ENCODE data around the gene GSTK1.
"Not testable (repeated sequence)": the region's sequence is repeated elsewhere in the genome, so short reads cannot be mapped to it uniquely, and the experiment has no call there.

GSTK1 gene

GRCh38 chr7:143263266-143264195 is at the start of gene GSTK1:
GSTK1 (plus strand) TSS chr7:143263441; CDS start chr7:143263514, 73 bp downstream.
- H3K9ac ChIP-seq (ENCODE audit: low read length), result peak within 1 kb of the TSS; percentile 47
- no peaks in the 10 kb centered on the region for H3K9me3 ChIP-seq (ENCODE audit: control insufficient read depth, low read depth, low read length)
- H3K27me3 ChIP-seq (ENCODE audit: control insufficient read depth, insufficient read depth, low read length), result peaks cover 9% of the 10 kb centered on the region
- no peaks in the 10 kb centered on the region for H3K4me1 ChIP-seq (ENCODE audit: control insufficient read depth, low read depth, low read length)
- H3K27ac ChIP-seq (ENCODE audit: low read length), result no peak within 1 kb of the TSS
- no peaks in the 10 kb centered on the region for H3K36me3 ChIP-seq (ENCODE audit: control insufficient read depth, low read depth, low read length)
- H3K4me3 ChIP-seq (ENCODE audit: low read length), result peak within 1 kb of the TSS; percentile 72

- H3K36me3 ChIP-seq (ENCODE audit: control insufficient read depth, low read depth, low read length); H3K4me1 ChIP-seq (ENCODE audit: control insufficient read depth, low read depth, low read length); H3K9me3 ChIP-seq (ENCODE audit: control insufficient read depth, low read depth, low read length); H3K27me3 ChIP-seq (ENCODE audit: control insufficient read depth, insufficient read depth, low read length); H3K27ac ChIP-seq (ENCODE audit: low read length); H3K9ac ChIP-seq (ENCODE audit: low read length); H3K4me3 ChIP-seq (ENCODE audit: low read length): not testable (repeated sequence)
Observed at GRCh38 chr7:143213478-143213877, 49.8 kb upstream of the GSTK1 start.

GRCh38 chr7:143214789-143215679 is 48.2 kb upstream of the GSTK1 start:
- Histone ChIP-seq H3K27ac (ENCODE audit: low read length) (no peak overlapping the region), H3K36me3 (ENCODE audit: control insufficient read depth, low read depth, low read length) (no peaks in the 10 kb centered on the region), H3K9me3 (ENCODE audit: control insufficient read depth, low read depth, low read length) (no peaks in the 10 kb centered on the region), H3K9ac (ENCODE audit: low read length) (no peak overlapping the region), H3K4me1 (ENCODE audit: control insufficient read depth, low read depth, low read length) (no peaks in the 10 kb centered on the region), H3K27me3 (ENCODE audit: control insufficient read depth, insufficient read depth, low read length) (no peaks in the 10 kb centered on the region), H3K4me3 (ENCODE audit: low read length) (no peak overlapping the region)

GRCh38 chr7:143216151-143216550 is 47.1 kb upstream of the GSTK1 start:
- H3K9me3 ChIP-seq (ENCODE audit: control insufficient read depth, low read depth, low read length), result no peaks in the 10 kb centered on the region
- H3K4me3 ChIP-seq (ENCODE audit: low read length), result no peak overlapping the region
- no peak overlapping the region for H3K9ac ChIP-seq (ENCODE audit: low read length)
- H3K36me3 ChIP-seq (ENCODE audit: control insufficient read depth, low read depth, low read length), result no peaks in the 10 kb centered on the region
- H3K27ac ChIP-seq (ENCODE audit: low read length), result no peak overlapping the region
- H3K27me3 ChIP-seq (ENCODE audit: control insufficient read depth, insufficient read depth, low read length), result no peaks in the 10 kb centered on the region
- no peaks in the 10 kb centered on the region for H3K4me1 ChIP-seq (ENCODE audit: control insufficient read depth, low read depth, low read length)

GRCh38 chr7:143216686-143217085 is 46.6 kb upstream of the GSTK1 start:
- no peak overlapping the region for H3K9ac ChIP-seq (ENCODE audit: low read length)
- H3K4me1 ChIP-seq (ENCODE audit: control insufficient read depth, low read depth, low read length), result no peaks in the 10 kb centered on the region

GRCh38 chr7:143217806-143218205 is 45.4 kb upstream of the GSTK1 start:
- H3K27ac ChIP-seq (ENCODE audit: low read length), result no peak overlapping the region
- no peaks in the 10 kb centered on the region for H3K4me1 ChIP-seq (ENCODE audit: control insufficient read depth, low read depth, low read length)
- no peaks in the 10 kb centered on the region for H3K27me3 ChIP-seq (ENCODE audit: control insufficient read depth, insufficient read depth, low read length)
- H3K4me3 ChIP-seq (ENCODE audit: low read length), result no peak overlapping the region
- H3K36me3 ChIP-seq (ENCODE audit: control insufficient read depth, low read depth, low read length), result no peaks in the 10 kb centered on the region
- H3K9ac ChIP-seq (ENCODE audit: low read length), result no peak overlapping the region
- no peaks in the 10 kb centered on the region for H3K9me3 ChIP-seq (ENCODE audit: control insufficient read depth, low read depth, low read length)

More at GRCh38 chr7:143216686-143217085, 46.6 kb upstream of the GSTK1 start:
- Histone ChIP-seq H3K9me3 (ENCODE audit: control insufficient read depth, low read depth, low read length) (no peaks in the 10 kb centered on the region), H3K36me3 (ENCODE audit: control insufficient read depth, low read depth, low read length) (no peaks in the 10 kb centered on the region), H3K27ac (ENCODE audit: low read length) (no peak overlapping the region), H3K27me3 (ENCODE audit: control insufficient read depth, insufficient read depth, low read length) (no peaks in the 10 kb centered on the region), H3K4me3 (ENCODE audit: low read length) (no peak overlapping the region)

GRCh38 chr7:143221286-143221685 is 42.0 kb upstream of the GSTK1 start:
- Histone ChIP-seq H3K4me3 (ENCODE audit: low read length) (no peak overlapping the region), H3K27ac (ENCODE audit: low read length) (no peak overlapping the region), H3K27me3 (ENCODE audit: control insufficient read depth, insufficient read depth, low read length) (no peaks in the 10 kb centered on the region), H3K4me1 (ENCODE audit: control insufficient read depth, low read depth, low read length) (no peaks in the 10 kb centered on the region), H3K9me3 (ENCODE audit: control insufficient read depth, low read depth, low read length) (no peaks in the 10 kb centered on the region), H3K36me3 (ENCODE audit: control insufficient read depth, low read depth, low read length) (no peaks in the 10 kb centered on the region), H3K9ac (ENCODE audit: low read length) (no peak overlapping the region)

- Histone ChIP-seq H3K4me1 (ENCODE audit: control insufficient read depth, low read depth, low read length) (no peaks in the 10 kb centered on the region), H3K9ac (ENCODE audit: low read length) (no peak within 1 kb of the TSS), H3K27ac (ENCODE audit: low read length) (no peak within 1 kb of the TSS), H3K4me3 (ENCODE audit: low read length) (no peak within 1 kb of the TSS), H3K9me3 (ENCODE audit: control insufficient read depth, low read depth, low read length) (no peaks in the 10 kb centered on the region), H3K27me3 (ENCODE audit: control insufficient read depth, insufficient read depth, low read length) (no peaks in the 10 kb centered on the region), H3K36me3 (ENCODE audit: control insufficient read depth, low read depth, low read length) (no peaks in the 10 kb centered on the region)
Observed at GRCh38 chr7:143221737-143222136, 41.5 kb upstream of the GSTK1 start, which contains the start of gene TAS2R40. TAS2R40 (plus strand) TSS chr7:143222037; CDS start chr7:143222079, 42 bp downstream.

- Histone ChIP-seq H3K4me3 (ENCODE audit: low read length) (no peak overlapping the region), H3K4me1 (ENCODE audit: control insufficient read depth, low read depth, low read length) (no peaks in the 10 kb centered on the region), H3K9me3 (ENCODE audit: control insufficient read depth, low read depth, low read length) (no peaks in the 10 kb centered on the region), H3K27ac (ENCODE audit: low read length) (no peak overlapping the region), H3K36me3 (ENCODE audit: control insufficient read depth, low read depth, low read length) (no peaks in the 10 kb centered on the region), H3K9ac (ENCODE audit: low read length) (no peak overlapping the region), H3K27me3 (ENCODE audit: control insufficient read depth, insufficient read depth, low read length) (no peaks in the 10 kb centered on the region)
Observed at GRCh38 chr7:143222782-143223181, 40.5 kb upstream of the GSTK1 start.

- Histone ChIP-seq H3K9me3 (ENCODE audit: control insufficient read depth, low read depth, low read length) (no peaks in the 10 kb centered on the region), H3K27me3 (ENCODE audit: control insufficient read depth, insufficient read depth, low read length) (no peaks in the 10 kb centered on the region)
Observed at GRCh38 chr7:143223784-143224183, 39.5 kb upstream of the GSTK1 start.

GRCh38 chr7:143225047-143225446 is 38.2 kb upstream of the GSTK1 start:
- H3K36me3 ChIP-seq (ENCODE audit: control insufficient read depth, low read depth, low read length), result no peaks in the 10 kb centered on the region
- no peak overlapping the region for H3K4me3 ChIP-seq (ENCODE audit: low read length)
- H3K27me3 ChIP-seq (ENCODE audit: control insufficient read depth, insufficient read depth, low read length), result no peaks in the 10 kb centered on the region
- H3K9me3 ChIP-seq (ENCODE audit: control insufficient read depth, low read depth, low read length), result no peaks in the 10 kb centered on the region
- no peak overlapping the region for H3K9ac ChIP-seq (ENCODE audit: low read length)
- H3K27ac ChIP-seq (ENCODE audit: low read length), result no peak overlapping the region
- peaks cover 8% of the 10 kb centered on the region for H3K4me1 ChIP-seq (ENCODE audit: control insufficient read depth, low read depth, low read length)

More at GRCh38 chr7:143223784-143224183, 39.5 kb upstream of the GSTK1 start:
- Histone ChIP-seq H3K4me3 (ENCODE audit: low read length) (no peak overlapping the region), H3K9ac (ENCODE audit: low read length) (no peak overlapping the region), H3K27ac (ENCODE audit: low read length) (no peak overlapping the region), H3K36me3 (ENCODE audit: control insufficient read depth, low read depth, low read length) (no peaks in the 10 kb centered on the region), H3K4me1 (ENCODE audit: control insufficient read depth, low read depth, low read length) (no peaks in the 10 kb centered on the region)
